Keratinocyte (primary cell): ENCODE results near the gene GATA5. TPM values are rescaled to one million over a fixed set of nuclear protein-coding genes. Genes with fewer than 3 reads are reported as not detected.
"Not testable (repeated sequence)": the region's sequence is repeated elsewhere in the genome, so short reads cannot be mapped to it uniquely, and the experiment has no call there.

Experiments used
- DNase-seq: peaks from one replicate; pipeline ENCODE4 v3.0.0-alpha.2; 2011; ENCODE audit warnings: low read depth, missing footprints, low spot score
- FAIRE-seq: peaks from 2 replicates; lab custom pipeline; 2011; peaks lifted over from hg19 to GRCh38; lab: Jason Lieb, UNC
- H2AFZ ChIP-seq: 2 replicates; pipeline ENCODE4 v1.6.0; 2012; ENCODE audit warnings: low read length, control low read depth, inconsistent platforms; ENCODE audit not compliant: control insufficient read depth
- H3K27ac ChIP-seq: 2 replicates; pipeline ENCODE4 v1.5.1; 2011; ENCODE audit warnings: low read length; ENCODE audit not compliant: control insufficient read depth, insufficient read depth
- H3K27me3 ChIP-seq: 3 replicates; pipeline ENCODE4 v1.6.0; 2011; ENCODE audit warnings: low read length; ENCODE audit not compliant: control insufficient read depth, insufficient read depth; ENCODE audit errors: extremely low read depth
- H3K36me3 ChIP-seq, 2 experiments: 2 replicates in 1 of 2; 3 replicates in 1 of 2; pipeline ENCODE4 v1.5.1; 2011; ENCODE audit warnings: low read length in 2 of 2, mild to moderate bottlenecking in 1 of 2; ENCODE audit not compliant: control insufficient read depth in 2 of 2, insufficient read depth in 2 of 2; ENCODE audit errors: extremely low read depth in 1 of 2
- H3K4me1 ChIP-seq: 3 replicates; pipeline ENCODE4 v1.5.1; 2011; ENCODE audit warnings: low read length; ENCODE audit not compliant: control insufficient read depth, insufficient read depth; ENCODE audit errors: extremely low read depth
- H3K4me2 ChIP-seq: 3 replicates; pipeline ENCODE4 v1.6.0; 2011; ENCODE audit warnings: low read depth, low read length; ENCODE audit not compliant: control insufficient read depth, insufficient read depth; ENCODE audit errors: extremely low read depth
- H3K4me3 ChIP-seq, 3 experiments: fragments of 200-600 bp in 1 of 3; sonication (generic) in 1 of 3; 2 replicates in 2 of 3; 3 replicates in 1 of 3; pipeline ENCODE4 v1.5.1; 2011 to 2016; ENCODE audit warnings: low read length in 3 of 3, mild to moderate bottlenecking in 3 of 3, control low read depth in 2 of 3, inconsistent platforms in 1 of 3, low read depth in 1 of 3, mixed read lengths in 1 of 3, mixed run types in 1 of 3, moderate library complexity in 1 of 3; ENCODE audit not compliant: control insufficient read depth in 2 of 3, insufficient read depth in 2 of 3; ENCODE audit errors: extremely low read depth in 1 of 3
- H3K79me2 ChIP-seq: 2 replicates; pipeline ENCODE4 v1.6.0; 2012; ENCODE audit warnings: low read length; ENCODE audit not compliant: control insufficient read depth, insufficient read depth
- H3K9ac ChIP-seq: 3 replicates; pipeline ENCODE4 v1.6.0; 2011; ENCODE audit warnings: low read length; ENCODE audit not compliant: control insufficient read depth, insufficient read depth; ENCODE audit errors: extremely low read depth
- H3K9me1 ChIP-seq: 3 replicates; pipeline ENCODE4 v1.6.0; 2011; ENCODE audit warnings: low read length; ENCODE audit not compliant: control insufficient read depth, insufficient read depth; ENCODE audit errors: extremely low read depth
- H3K9me3 ChIP-seq: 2 replicates; pipeline ENCODE4 v1.5.1; 2012; ENCODE audit warnings: low read depth, low read length; ENCODE audit not compliant: control insufficient read depth
- H4K20me1 ChIP-seq: 3 replicates; pipeline ENCODE4 v1.6.0; 2011; ENCODE audit warnings: low read length; ENCODE audit not compliant: control insufficient read depth, insufficient read depth; ENCODE audit errors: extremely low read depth
- CTCF ChIP-seq, 3 experiments: IDR thresholded peaks in 1 of 3; conservative IDR thresholded peaks in 1 of 3; optimal IDR thresholded peaks in 1 of 3; 2 replicates in 2 of 3; 3 replicates in 1 of 3; pipeline versions ENCODE3 to v1.5.1; 2011; ENCODE audit warnings: low read length in 3 of 3, mild to moderate bottlenecking in 3 of 3, moderate library complexity in 2 of 3, control low read depth in 1 of 3, inconsistent platforms in 1 of 3; ENCODE audit not compliant: insufficient read depth in 2 of 3; ENCODE audit errors: extremely low read depth in 1 of 3
- EZH2 ChIP-seq: IDR thresholded peaks from one replicate; pipeline ENCODE4 v1.6.1; 2012; ENCODE audit warnings: inconsistent platforms, mild to moderate bottlenecking, low read length, moderate library complexity
- dilution Hi-C: fragments of 300-500 bp; cut with MboI; formaldehyde crosslinking; loops from one replicate; pipeline ENCODE4 v1.7.0; 2020; ENCODE audit warnings: low sequenced_read_pairs; ENCODE audit not compliant: extremely low pct_ligation_motif_present
- polyA plus RNA-seq, 5 experiments: library from polyadenylated mRNA; depleted of rRNA in 3 of 5; stranded (reverse) in 3 of 5; stranded (forward) in 1 of 5; unstranded in 1 of 5; fragments of >200 nt; gene quantifications; 1 replicate in 1 of 5; 2 replicates in 3 of 5; 3 replicates in 1 of 5; pipeline versions ENCODE4 v1.2.1 to v1.2.3, GENCODE V29; 2011 to 2012; ENCODE audit warnings: missing spikeins in 2 of 5, low read depth in 1 of 5, low replicate concordance in 1 of 5

GATA5 gene
- polyA plus RNA-seq, 1 donor (not counting 4 experiments of a cell fraction or from before 2014, with no cell fraction given), result not detected

- Histone ChIP-seq H3K4me1 (peaks cover 12% of the 10 kb centered on the region), H3K36me3 (no peaks in the 10 kb centered on the region), H3K4me2 (no peak overlapping the region), H3K79me2 (no peaks in the 10 kb centered on the region), H4K20me1 (peaks cover 3% of the 10 kb centered on the region), H3K27ac (no peak overlapping the region), H2AFZ (no peak overlapping the region), H3K9me3 (no peaks in the 10 kb centered on the region), H3K9ac (no peak overlapping the region), H3K4me3 (no peak overlapping the region), H3K9me1 (no peaks in the 10 kb centered on the region), H3K27me3 (peaks cover 27% of the 10 kb centered on the region)
- FAIRE-seq, result no peak
- dilution Hi-C loops, result loop anchor here (25.0 kb wide), 1 partner anchor 111 kb away; no protein-coding TSS in a partner anchor
- DNase-seq, result no peak
- TF ChIP-seq CTCF (optimal IDR thresholded peaks at IDR 0.05 in 1 of 3, IDR thresholded peaks at IDR 0.05 in 1 of 3, conservative IDR thresholded peaks at IDR 0.05 in 1 of 3; ENCODE audit: extremely low read depth in 1 of 3, insufficient read depth in 2 of 3, low read length in 3 of 3) (no peak), EZH2 (no peak)
Measured at GRCh38 chr20:62426699-62427131, 49.1 kb downstream of the GATA5 start.

- peaks cover 26% of the 10 kb centered on the region for H3K27me3 ChIP-seq
- not testable (repeated sequence) for H3K9me3 ChIP-seq, H2AFZ ChIP-seq, H3K79me2 ChIP-seq, H3K4me2 ChIP-seq, H3K4me3 ChIP-seq, H3K9me1 ChIP-seq, H4K20me1 ChIP-seq, DNase-seq, H3K36me3 ChIP-seq, H3K9ac ChIP-seq, FAIRE-seq, H3K27ac ChIP-seq
- H3K4me1 ChIP-seq, result peaks cover 12% of the 10 kb centered on the region
- dilution Hi-C loops, result loop anchor here (25.0 kb wide), 1 partner anchor 111 kb away; no protein-coding TSS in a partner anchor
Measured at GRCh38 chr20:62426059-62426348, 49.8 kb downstream of the GATA5 start.
